H1 (cell line): ENCODE measurements around the gene TIMP3. TPM values are rescaled to one million over a fixed set of nuclear protein-coding genes. Genes with fewer than 3 reads are reported as not detected.

Experiments
- CBX5 ChIP-seq: fragments of 300-800, 300-1000 bp; sonication (generic); IDR thresholded peaks from 2 replicates; pipeline ENCODE4 v1.7.1; 2016; ENCODE audit warnings: antibody characterized with exemption, low read length, low read depth
- CTBP2 ChIP-seq: IDR thresholded peaks from 2 replicates; pipeline ENCODE4 v1.7.0; 2011; ENCODE audit warnings: borderline replicate concordance, mild to moderate bottlenecking, moderate library complexity, mixed read lengths, low read length; ENCODE audit not compliant: insufficient read depth, insufficient read length
- GTF2F1 ChIP-seq: IDR thresholded peaks from 2 replicates; pipeline ENCODE4 v1.6.1; 2012; ENCODE audit warnings: low read depth, low read length, improper control_type of control experiment, borderline replicate concordance
- POU5F1 ChIP-seq: IDR thresholded peaks from 2 replicates; pipeline ENCODE4 v1.6.1; 2011; ENCODE audit warnings: low read depth, mild to moderate bottlenecking, low read length, moderate library complexity
- RBBP5 ChIP-seq: IDR thresholded peaks from 2 replicates; pipeline ENCODE4 v1.7.1; 2012; ENCODE audit warnings: low read depth, mild to moderate bottlenecking, inconsistent platforms, low read length, moderate library complexity, borderline replicate concordance
- RNF2 ChIP-seq: fragments of 200-900, 300-1000 bp; sonication (generic); IDR thresholded peaks from 2 replicates; pipeline ENCODE4 v1.7.1; 2016; ENCODE audit warnings: borderline replicate concordance, low read depth, mild to moderate bottlenecking, antibody characterized with exemption, low read length; ENCODE audit not compliant: poor library complexity, severe bottlenecking; ENCODE audit errors: missing control alignments
- polyA plus RNA-seq, 7 experiments: library from polyadenylated mRNA; depleted of rRNA in 3 of 7; stranded (reverse) in 5 of 7; unstranded in 2 of 7; fragments of >200 nt in 5 of 7; fragments of 200-250 nt in 2 of 7; gene quantifications; 1 replicate in 5 of 7; 2 replicates in 1 of 7; 4 replicates in 1 of 7; pipeline versions ENCODE4 v1.2.1 to v1.2.3, GENCODE V29; 2011 to 2013; ENCODE audit warnings: missing spikeins in 2 of 7, mixed read lengths in 2 of 7
- total RNA-seq: library from RNA; stranded (reverse); fragmentation: NEBNext Ultra II Directional; extraction: Animal tissue kit (Norgen Biotek cat#: 25700); gene quantifications from 2 replicates; pipeline ENCODE4 v1.2.1, GENCODE V29; 2021

TIMP3 gene
- total and polyA plus RNA-seq, 2 of the 8 experiments (the other 6 are each of a cell fraction or from before 2014, with no cell fraction given) = 1.3 to 4.7 TPM

GRCh38 chr22:32909581-32910428 is 108.3 kb downstream of the TIMP3 start (continued):
- TF ChIP-seq POU5F1 (no peak), GTF2F1 (no peak), CBX5 (no peak), RNF2 (no peak), RBBP5 (no peak), CTBP2 (no peak)
